GM13976 (cell line): Measurements from ENCODE around the gene ZBTB17.
A peak's percentile ranks its signal among the peaks of the same experiment; 100 is the strongest.
"Not testable (repeated sequence)": the region's sequence is repeated elsewhere in the genome, so short reads cannot be mapped to it uniquely, and the experiment has no call there.

ENCODE experiments used
- DNase-seq: peaks from one replicate; pipeline ENCODE4 v3.0.0; 2012; ENCODE audit warnings: low spot score
- CTCF ChIP-seq: IDR thresholded peaks from 2 replicates; pipeline ENCODE4 v1.5.1; 2012; ENCODE audit warnings: borderline replicate concordance, mild to moderate bottlenecking; ENCODE audit not compliant: insufficient read depth; ENCODE audit errors: extremely low read depth, missing control alignments, control extremely low read depth
- in situ Hi-C: fragments of 300-500 bp; cut with MboI; formaldehyde crosslinking; loops from one replicate; pipeline ENCODE4 v1.12.0; 2022; ENCODE audit warnings: low sequenced_read_pairs, mixed read lengths, inconsistent platforms; ENCODE audit not compliant: unreplicated experiment

ZBTB17 gene

GRCh38 chr1:16006010-16006409 lies 30.1 kb upstream of the ZBTB17 start:
- in situ Hi-C loops, result no loop called here
- DNase-seq, result peak; percentile 20
- no peak for TF ChIP-seq CTCF

GRCh38 chr1:16005597-16005996 lies 29.7 kb upstream of the ZBTB17 start:
- no peak for TF ChIP-seq CTCF
- in situ Hi-C loops, result no loop called here
- no peak for DNase-seq

- in situ Hi-C loops, DNase-seq: not testable (repeated sequence)
Measured at GRCh38 chr1:16001274-16001673, 25.4 kb upstream of the ZBTB17 start.

- no peak for TF ChIP-seq CTCF
- no peak for DNase-seq
- in situ Hi-C loops, result loop anchor here (25.0 kb wide), 1 partner anchor 187 kb away; the partner anchor contains the start of gene UQCRHL
Measured at GRCh38 chr1:15998929-15999328, 23.0 kb upstream of the ZBTB17 start.

- TF ChIP-seq CTCF, result no peak
- in situ Hi-C loops, result loop anchor here (25.0 kb wide), 1 partner anchor 185 kb away; the partner anchor contains the start of gene UQCRHL
- no peak for DNase-seq
Measured at GRCh38 chr1:15997637-15998280, 21.9 kb upstream of the ZBTB17 start.

GRCh38 chr1:15997076-15997585 lies 21.2 kb upstream of the ZBTB17 start:
- in situ Hi-C loops, result loop anchor here (25.0 kb wide), 1 partner anchor 185 kb away; the partner anchor contains the start of gene UQCRHL
- no peak for TF ChIP-seq CTCF
- no peak for DNase-seq

GRCh38 chr1:15994590-15995351 lies 18.9 kb upstream of the ZBTB17 start:
- in situ Hi-C loops, result loop anchor here (25.0 kb wide), 1 partner anchor 182 kb away; the partner anchor contains the start of gene UQCRHL
- peak; percentile 64 for TF ChIP-seq CTCF
- DNase-seq, result peak; percentile 78
